H1 (cell line): ENCODE data around the gene IQSEC3.

Source experiments
- CTCF ChIP-seq, 3 experiments: IDR thresholded peaks; 1 replicate in 2 of 3; 2 replicates in 1 of 3; pipeline versions ENCODE4 v1.5.1 to v1.6.1; 2011; ENCODE audit warnings: low read length in 3 of 3, mild to moderate bottlenecking in 3 of 3, inconsistent platforms in 2 of 3, low read depth in 1 of 3, moderate library complexity in 1 of 3; ENCODE audit not compliant: insufficient read depth in 1 of 3; ENCODE audit errors: control extremely low read depth in 1 of 3
- RFX5 ChIP-seq: IDR thresholded peaks from 2 replicates; pipeline ENCODE4 v1.6.1; 2011; ENCODE audit warnings: low read depth, low read length, improper control_type of control experiment, borderline replicate concordance
- YY1 ChIP-seq: IDR thresholded peaks from 2 replicates; pipeline ENCODE4 v1.6.1; 2011; ENCODE audit warnings: low read depth, mild to moderate bottlenecking, low read length

GRCh38 chr12:218728-219590, 152.4 kb downstream of the IQSEC3 start:
- TF ChIP-seq CTCF (IDR thresholded peaks at IDR 0.05; ENCODE audit: control extremely low read depth in 1 of 3, insufficient read depth in 1 of 3, low read depth in 1 of 3, low read length in 3 of 3): no peak
- TF ChIP-seq YY1: no peak
- no peak for TF ChIP-seq RFX5
